GM19395 (cell line): ENCODE results near the gene ALOX15B.

Source experiments
- ATAC-seq: cut with Tn5 transposase; IDR thresholded peaks from one replicate; pipeline ENCODE4 v1.9.1; 2021; ENCODE audit warnings: mild to moderate bottlenecking, moderate library complexity; ENCODE audit not compliant: unreplicated experiment

The ALOX15B gene

DNA sequence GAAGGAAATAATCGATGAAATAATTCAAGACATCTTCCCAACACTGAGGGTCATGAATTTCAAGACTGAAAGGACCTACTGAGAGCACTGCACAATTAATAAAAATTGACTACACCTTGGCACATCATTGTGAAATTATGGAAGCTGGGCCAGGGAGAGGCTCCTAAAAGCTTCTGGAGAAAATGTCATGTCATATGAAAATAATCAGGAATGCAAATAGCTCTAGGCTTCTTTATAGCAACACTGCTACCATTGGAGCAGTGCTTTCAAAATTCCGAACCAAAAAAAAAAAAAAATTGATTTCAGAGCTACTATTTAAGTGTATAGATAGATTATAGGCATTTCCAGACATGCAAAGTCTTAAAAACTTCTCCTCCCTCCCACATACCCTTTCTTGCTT lies 6.4 kb upstream of the ALOX15B start:
- ATAC-seq = no peak

- no peak for ATAC-seq
Observed at GRCh38 chr17:8039611-8040168, 831 bp downstream of the ALOX15B start.

GRCh38 chr17:8041249-8041928 lies 2.5 kb downstream of the ALOX15B start:
- no peak for ATAC-seq

DNA sequence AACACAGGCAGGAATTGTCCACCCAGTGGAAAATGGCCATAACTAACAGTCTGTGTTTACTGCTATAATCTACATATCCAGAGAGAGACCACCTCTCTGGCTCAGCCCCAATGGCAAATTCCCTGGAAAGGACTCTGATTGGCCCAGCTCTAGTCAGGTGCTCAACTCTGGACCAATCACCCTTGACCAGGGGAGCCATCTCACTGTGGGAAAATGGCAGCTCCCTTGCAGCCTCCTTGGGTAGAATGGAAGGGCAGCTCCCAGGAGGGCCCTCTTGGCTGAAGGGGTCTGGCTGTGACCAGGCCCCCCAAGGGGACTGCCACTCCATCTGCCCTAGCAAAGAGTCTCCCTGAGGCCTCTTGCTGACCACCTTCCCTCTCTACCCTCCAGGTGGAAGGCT lies 3.1 kb downstream of the ALOX15B start:
- ATAC-seq = no peak

DNA sequence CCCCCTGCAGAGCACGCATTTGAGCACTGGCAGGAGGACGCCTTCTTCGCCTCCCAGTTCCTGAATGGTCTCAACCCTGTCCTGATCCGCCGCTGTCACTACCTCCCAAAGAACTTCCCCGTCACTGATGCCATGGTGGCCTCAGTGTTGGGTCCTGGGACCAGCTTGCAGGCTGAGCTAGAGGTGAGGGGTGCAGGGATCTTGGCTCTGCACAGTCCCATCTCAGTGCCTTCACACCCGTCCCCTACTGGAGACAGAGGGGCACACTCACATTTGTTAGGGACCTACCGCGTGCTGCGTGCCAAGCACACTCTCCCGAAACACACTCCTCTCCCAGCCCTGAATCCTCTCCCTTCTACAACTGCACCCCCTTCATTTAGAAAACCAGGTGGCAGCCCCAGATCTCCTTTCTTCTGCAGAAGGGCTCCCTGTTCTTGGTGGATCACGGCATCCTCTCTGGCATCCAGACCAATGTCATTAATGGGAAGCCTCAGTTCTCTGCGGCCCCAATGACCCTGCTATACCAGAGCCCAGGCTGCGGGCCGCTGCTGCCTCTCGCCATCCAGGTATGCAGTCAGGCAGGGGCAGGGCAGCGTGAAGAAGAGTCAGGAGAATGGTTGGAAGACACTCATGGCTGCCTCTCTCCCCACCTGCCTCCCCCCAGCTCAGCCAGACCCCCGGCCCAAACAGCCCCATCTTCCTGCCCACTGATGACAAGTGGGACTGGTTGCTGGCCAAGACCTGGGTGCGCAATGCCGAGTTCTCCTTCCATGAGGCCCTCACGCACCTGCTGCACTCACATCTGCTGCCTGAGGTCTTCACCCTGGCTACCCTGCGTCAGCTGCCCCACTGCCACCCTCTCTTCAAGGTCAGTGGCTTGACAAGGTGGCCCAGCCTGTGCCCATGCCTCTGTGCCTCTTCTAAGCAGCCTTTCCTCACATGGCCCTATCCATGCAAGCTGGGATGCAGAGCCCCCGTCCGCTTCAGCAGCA lies 6.3 kb downstream of the ALOX15B start:
- ATAC-seq = no peak

- no peak for ATAC-seq
Observed at GRCh38 chr17:8046306-8046928, 7.6 kb downstream of the ALOX15B start.

DNA sequence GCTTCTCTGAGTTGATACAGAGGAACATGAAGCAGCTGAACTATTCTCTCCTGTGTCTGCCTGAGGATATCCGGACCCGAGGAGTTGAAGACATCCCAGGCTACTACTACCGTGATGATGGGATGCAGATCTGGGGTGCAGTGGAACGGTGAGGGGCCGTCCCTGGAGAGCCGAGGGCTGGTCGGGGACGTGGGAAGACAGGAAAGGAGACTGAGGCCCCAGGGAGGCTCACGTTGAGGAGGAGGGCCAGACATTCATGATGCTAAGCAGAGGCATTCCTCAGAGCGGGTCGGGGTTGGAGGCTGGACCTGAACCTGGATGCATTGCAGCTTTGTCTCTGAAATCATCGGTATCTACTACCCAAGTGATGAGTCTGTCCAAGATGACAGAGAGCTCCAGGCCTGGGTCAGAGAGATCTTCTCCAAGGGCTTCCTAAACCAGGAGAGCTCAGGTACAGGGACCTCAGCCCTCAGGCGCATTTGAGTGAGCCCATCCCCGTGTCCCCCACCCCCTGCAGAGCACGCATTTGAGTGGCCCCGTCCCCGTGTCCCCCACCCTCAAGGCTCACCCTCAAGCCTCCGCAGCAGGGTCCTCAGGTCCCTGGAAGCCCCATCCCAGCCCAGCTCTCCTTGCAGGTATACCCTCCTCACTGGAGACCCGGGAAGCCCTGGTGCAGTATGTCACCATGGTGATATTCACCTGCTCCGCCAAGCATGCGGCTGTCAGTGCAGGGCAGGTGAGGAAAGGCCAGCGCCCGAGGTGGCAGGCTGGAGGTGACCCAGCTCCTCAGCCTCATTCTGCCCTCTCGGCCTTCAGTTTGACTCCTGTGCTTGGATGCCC lies 8.3 kb downstream of the ALOX15B start:
- ATAC-seq = no peak

DNA sequence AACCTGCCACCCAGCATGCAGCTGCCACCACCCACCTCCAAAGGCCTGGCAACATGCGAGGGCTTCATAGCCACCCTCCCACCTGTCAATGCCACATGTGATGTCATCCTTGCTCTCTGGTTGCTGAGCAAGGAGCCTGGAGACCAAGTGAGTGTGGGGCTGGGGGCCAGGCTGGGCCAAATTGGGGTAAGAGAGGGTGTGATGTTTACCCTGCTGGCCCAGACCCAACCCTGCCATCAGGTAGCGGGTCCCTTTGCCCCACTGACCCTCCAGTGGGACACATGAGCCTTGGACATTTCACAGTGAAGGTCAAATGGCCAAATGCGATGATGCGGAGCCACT lies 8.9 kb downstream of the ALOX15B start:
- no peak for ATAC-seq

DNA sequence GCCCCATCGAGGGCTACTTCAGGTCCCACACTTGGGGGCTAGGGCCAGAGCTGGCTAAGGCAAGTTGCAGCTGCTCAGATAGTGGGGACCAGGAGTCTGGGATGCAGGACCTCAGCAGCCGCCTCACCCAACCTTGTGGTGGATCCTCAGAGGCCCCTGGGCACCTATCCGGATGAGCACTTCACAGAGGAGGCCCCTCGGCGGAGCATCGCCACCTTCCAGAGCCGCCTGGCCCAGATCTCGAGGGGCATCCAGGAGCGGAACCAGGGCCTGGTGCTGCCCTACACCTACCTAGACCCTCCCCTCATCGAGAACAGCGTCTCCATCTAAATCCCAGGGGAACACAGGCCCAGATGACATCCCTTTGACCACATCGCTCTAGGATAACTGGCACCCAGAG lies 9.4 kb downstream of the ALOX15B start:
- no peak for ATAC-seq

GRCh38 chr17:8048736-8049135 lies 9.9 kb downstream of the ALOX15B start:
- ATAC-seq = no peak

- no peak for ATAC-seq
Observed at GRCh38 chr17:8051831-8052230, 13.0 kb downstream of the ALOX15B start.

DNA sequence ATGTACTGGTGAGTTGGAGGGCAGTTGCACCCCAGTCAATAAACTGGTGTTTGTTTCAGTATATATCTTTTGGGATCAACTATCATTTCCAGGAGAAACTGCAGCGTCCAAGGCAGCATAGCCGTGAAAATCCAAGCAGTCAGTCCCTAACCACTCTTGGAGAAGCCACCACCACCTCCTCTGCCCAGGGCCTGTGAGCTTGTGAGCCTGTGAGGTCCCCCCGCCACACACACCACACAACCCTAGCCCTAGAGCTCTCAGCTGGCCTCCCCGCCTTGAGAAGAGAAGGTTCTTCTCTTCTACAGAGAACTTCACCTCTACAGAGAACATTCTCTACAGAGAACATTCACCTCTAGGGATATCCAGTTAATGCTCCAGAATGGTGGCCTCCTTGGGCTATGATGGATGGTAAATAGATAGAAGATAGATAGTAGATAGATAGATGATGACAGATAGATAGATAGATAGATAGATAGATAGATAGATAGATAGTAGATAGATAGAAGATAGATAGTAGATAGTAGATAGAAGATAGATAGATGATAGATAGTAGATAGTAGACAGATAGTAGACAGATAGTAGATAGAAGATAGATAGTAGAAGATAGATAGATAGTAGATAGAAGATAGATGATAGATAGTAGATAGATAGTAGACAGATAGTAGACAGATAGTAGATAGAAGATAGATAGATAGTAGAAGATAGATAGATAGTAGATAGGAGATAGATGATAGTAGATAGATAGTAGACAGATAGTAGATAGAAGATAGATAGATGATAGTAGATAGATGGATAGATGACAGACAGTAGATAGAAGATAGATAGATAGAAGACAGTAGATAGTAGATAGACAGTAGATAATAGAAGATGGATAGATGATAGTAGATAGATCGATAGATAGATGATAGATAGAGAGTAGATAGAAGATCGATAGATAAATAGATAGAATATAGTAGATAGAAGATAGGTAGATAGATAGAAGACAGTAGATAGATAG lies 13.7 kb downstream of the ALOX15B start:
- ATAC-seq = no peak

DNA sequence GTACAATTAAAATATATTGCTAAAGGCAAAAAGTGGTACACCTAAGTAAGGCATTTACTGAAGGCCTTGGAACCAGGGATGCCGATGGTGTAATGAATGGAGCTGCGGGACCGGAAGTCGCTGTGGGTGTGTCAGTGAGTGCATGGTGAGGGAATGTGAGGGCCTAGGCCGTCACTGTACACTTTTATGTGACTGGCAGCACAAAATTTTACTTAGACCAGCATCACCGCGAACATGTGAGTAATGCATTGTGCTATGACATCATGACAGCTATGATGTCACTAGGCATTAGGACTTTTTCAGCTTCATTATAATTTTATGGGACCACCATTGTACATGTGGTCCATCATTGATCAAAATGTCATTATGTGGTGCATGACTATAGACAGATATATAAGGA lies 14.7 kb downstream of the ALOX15B start:
- no peak for ATAC-seq

GRCh38 chr17:8055851-8056231 lies 17.0 kb downstream of the ALOX15B start:
- ATAC-seq = no peak

DNA sequence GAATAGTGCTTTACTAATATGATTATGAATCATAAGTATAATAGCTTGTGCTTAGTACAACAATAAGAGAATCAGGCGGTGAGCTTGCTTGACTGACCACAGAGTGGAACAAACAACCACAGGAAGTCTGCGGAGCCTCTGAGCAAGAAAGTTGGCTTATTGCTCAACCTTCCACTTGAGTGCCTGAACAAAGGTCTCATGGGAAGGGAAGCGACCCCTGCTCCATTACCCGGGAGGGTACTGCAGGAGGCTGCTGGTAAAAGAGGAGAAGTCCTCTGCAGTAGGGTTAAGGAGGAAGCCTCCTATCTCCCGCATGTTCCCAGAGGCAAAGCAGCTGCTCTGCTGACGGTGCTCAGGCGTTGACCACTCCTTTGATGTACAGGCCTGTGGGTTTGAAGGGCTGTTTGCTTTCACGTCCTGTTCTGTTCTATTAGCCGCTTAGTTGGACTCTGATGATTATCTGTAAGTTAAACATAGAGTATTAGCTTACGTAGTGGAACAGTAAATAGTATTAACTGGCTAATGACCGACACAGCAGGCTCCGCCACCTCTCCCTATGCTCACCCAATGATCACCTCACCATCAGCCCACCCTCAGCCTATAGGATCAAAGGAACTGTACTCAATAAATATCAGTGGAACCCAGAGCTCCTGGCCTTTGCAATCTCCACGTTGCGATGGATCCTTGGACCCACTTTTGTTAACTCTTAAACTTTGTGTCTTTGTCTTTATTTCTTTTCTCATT lies 17.5 kb downstream of the ALOX15B start:
- peak; percentile 46 for ATAC-seq

DNA sequence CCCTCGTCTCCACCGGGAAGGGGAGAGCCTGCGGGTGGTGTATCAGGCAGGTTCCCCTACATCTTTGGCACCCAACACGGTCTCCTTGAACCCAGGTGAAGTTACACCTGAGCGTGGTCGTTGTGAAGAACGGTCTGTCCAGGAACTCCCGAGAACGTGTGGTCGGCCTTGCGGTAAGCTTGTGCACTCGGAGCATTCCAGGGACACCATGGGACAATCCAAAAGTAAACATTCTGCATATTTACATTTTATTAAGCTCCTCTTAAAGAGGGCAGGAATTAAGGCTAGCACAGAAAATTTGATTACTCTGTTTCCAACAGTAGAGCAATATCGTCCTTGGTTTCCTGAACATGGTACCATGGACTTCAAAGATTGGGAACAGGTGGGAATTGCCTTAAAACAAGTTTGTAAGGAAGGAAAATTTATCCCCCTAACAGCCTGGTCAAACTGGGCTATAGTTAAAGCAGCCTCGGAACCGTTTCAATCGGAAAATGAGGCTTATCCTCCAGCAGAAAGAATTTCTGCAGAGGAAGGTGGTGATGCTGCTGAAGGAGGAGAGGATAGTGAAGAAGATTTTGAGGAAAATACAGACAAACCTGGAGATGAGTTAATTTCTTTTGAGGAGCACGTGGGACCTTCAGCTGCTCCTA lies 18.2 kb downstream of the ALOX15B start:
- no peak for ATAC-seq

DNA sequence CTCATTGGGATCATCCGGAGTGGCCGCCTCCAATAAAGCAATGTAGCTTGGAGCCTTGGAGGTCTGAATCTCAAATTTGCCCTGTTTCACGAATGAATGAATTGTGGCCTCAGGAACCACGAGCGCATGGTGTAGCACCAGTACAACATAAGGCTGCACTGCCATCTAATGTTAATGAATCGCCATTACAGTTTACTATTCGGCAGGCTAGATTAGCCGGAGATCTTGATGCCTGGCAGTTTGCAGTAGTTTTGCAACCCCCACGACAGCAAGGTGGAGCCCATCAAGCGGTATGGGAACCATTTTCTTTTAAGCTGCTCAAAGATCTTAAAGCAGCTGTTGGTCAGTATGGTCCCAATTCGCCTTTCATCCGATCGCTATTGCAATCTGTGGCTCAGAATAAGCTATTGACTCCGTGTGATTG lies 18.8 kb downstream of the ALOX15B start:
- no peak for ATAC-seq

DNA sequence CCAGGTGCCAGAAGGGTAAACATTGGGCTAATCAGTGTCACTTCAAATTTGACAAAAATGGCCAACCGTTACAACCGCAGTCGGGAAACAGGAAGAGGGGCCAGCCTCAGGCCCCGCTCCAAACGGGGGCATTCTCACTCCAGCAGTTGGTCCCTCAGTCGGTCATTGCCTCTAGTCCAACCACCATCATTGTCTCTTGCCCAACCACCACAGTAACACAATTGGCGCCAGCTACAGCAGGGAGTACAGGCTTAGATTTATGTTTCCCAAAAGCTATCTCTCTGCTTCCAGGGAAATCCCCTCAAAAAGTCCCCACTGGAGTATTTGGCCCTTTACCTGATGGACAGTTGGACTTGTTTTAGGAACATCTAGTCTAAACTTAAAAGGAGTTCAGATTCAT lies 20.3 kb downstream of the ALOX15B start:
- no peak for ATAC-seq
